Stimulated activated CD8-positive, alpha-beta memory T cell treated with anti-CD3 and anti-CD28 coated beads, Interleukin-4, amount 100 ng/mL, for 48 hours (primary cell): ENCODE results near the gene MYO1C.
"Not testable (repeated sequence)": the region's sequence is repeated elsewhere in the genome, so short reads cannot be mapped to it uniquely, and the experiment has no call there.

Source experiments
- DNase-seq: peaks from one replicate; pipeline ENCODE4 v3.0.0-alpha.2; 2020

Gene MYO1C

DNA sequence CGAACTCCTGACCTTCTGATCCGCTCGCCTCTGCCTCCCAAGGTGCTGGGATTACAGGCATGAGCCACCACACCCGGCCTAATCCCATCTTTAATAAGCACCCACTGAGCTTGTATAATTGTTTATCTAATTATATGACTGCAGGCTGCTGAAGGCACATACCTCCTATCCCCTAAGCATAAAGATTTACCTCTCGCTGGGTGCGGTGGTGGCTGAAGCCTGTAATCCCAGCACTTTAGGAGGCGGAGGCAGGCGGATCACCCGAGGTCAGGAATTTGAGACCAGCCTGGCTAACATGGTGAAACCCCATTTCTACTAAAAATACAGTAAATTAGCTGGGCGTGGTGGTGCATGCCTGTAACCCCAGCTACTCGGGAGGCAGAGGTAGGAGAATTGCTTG is 72.3 kb downstream of the MYO1C start:
- no peak for DNase-seq

DNA sequence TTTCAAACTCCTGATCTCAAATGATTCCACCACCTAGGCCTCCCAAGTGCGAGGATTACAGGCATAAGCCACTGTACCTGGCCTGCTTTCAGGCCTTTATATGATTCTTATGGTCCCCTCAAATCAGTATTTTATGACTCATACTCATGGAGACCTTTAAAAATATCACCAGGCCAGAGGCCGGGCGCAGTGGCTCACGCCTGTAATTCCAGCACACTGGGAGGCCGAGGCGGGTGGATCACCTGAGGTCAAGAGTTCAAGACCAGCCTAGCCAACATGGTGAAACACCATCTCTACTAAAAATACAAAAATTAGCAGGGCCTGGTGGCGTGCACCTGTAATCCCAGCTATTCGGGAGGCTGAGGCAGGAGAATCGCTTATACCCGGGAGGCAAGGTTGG is 74.0 kb downstream of the MYO1C start:
- not testable (repeated sequence) for DNase-seq

DNA sequence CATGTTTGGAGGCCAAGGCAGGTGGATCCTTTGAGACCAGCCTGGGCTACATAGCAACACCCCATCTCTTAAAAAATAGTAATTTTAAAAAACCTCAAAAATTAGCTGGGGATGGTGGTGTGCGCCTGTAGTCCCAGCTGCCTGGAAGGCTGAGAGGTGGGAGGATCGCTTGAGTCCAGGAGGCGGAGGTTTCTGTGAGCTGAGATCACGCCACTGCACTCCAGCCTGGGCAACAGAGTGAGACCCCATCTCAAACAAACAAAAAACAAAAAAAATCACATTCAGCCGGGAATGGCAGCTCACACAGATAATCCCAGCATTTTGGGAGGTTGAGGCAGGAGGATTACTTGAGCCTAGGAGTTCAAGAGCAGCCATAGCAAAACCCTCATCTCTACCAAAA is 76.1 kb downstream of the MYO1C start:
- no peak for DNase-seq

DNA sequence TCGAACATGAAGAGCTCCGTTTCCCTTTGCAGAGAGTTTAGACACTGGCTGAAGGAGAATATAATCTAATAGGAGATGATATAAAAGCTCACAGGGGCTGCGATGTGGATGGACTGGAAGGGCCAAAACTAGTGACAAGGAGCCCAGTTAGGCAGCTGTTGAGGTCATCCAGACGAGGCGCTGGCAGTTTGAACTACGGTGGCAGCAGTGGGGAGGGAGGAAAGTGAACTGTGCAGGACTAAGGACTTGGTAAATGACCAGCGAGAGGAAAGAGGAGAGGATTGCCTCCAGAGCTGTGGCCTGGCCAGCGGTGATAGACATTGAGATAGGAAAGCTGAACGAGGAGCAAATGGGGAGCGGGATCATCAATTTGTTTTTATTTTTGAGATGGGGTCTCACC is 77.9 kb downstream of the MYO1C start:
- DNase-seq = no peak
